Adrenal gland (tissue), 12 donors: ENCODE measurements around the gene TMEM125. TPM values are rescaled to one million over a fixed set of nuclear protein-coding genes. Genes with fewer than 3 reads are reported as not detected.
A peak's percentile ranks its signal among the peaks of the same experiment; 100 is the strongest.

Experiments used
- DNase-seq, 7 donors: peaks; one replicate each; pipeline ENCODE4 v3.0.0-alpha.2; 2019 to 2020
- H3K27ac ChIP-seq, 5 donors: fragments of 200-600 bp; sonication (generic) in 4 of 5; 1 replicate in 3 of 5; 2 replicates in 2 of 5; pipeline versions ENCODE4 v1.5.1 to v1.8.0; 2016 to 2020; ENCODE audit warnings: mild to moderate bottlenecking in 1 of 5
- H3K27me3 ChIP-seq: fragments of 200-600 bp; 2 replicates; pipeline ENCODE4 v1.8.0; 2021
- H3K36me3 ChIP-seq, 2 donors: fragments of 200-600 bp; replicated peaks in 1 of 2; 1 replicate in 1 of 2; 2 replicates in 1 of 2; pipeline versions ENCODE4 v1.5.1 to v1.8.0; 2018 to 2022
- H3K4me1 ChIP-seq, 2 donors: fragments of 200-600 bp; replicated peaks in 1 of 2; 1 replicate in 1 of 2; 2 replicates in 1 of 2; pipeline versions ENCODE4 v1.5.1 to v1.8.0; 2018 to 2021
- H3K4me3 ChIP-seq, 4 donors: fragments of 200-600 bp; sonication (generic) in 3 of 4; one replicate each; pipeline ENCODE4 v1.5.1; 2016 to 2018
- H3K9me3 ChIP-seq, 3 donors: fragments of 200-600 bp; sonication (generic) in 1 of 3; replicated peaks in 1 of 3; 1 replicate in 2 of 3; 2 replicates in 1 of 3; pipeline versions ENCODE4 v1.5.1 to v1.8.0; 2016 to 2021
- POLR2A ChIP-seq, 2 donors: fragments of 450-650 bp; IDR thresholded peaks; one replicate each; pipeline ENCODE4 v1.6.1; 2017; ENCODE audit warnings: antibody characterized with exemption in 2 of 2, mild to moderate bottlenecking in 2 of 2, moderate library complexity in 1 of 2
- WGBS, 4 donors: extraction: QIAGEN DNeasy Blood & Tissue Kit in 2 of 4; methylation state at CpG; one replicate each; pipeline versions ENCODE4 v1.1.5 to v1.1.7; 2013 to 2017; 5-methylcytosine and 5-hydroxymethylcytosine counted together
- intact Hi-C, 2 donors: fragments of 100-400 bp; cut with DNase I; formaldehyde crosslinking; loops; one replicate each; pipeline versions ENCODE4 v1.14.1 to v1.15.0; 2022 to 2023
- polyA plus RNA-seq, 3 donors: library from polyadenylated mRNA; stranded (reverse); fragments of 200-250 nt in 2 of 3; fragments of 350-450 nt in 1 of 3; fragmentation: Illumina TruSeq in 1 of 3; extraction: RNeasy Lipid Tissue Mini Kit (QIAGEN cat#74804) in 1 of 3; gene quantifications; one replicate each; pipeline ENCODE4 v1.2.3, GENCODE V29; 2013 to 2014
- total RNA-seq, 9 donors: library from RNA; depleted of rRNA in 4 of 9; stranded (reverse); fragments of >200 nt in 4 of 9; fragments of 120-200 nt in 1 of 9; fragmentation: NEBNext Ultra II Directional in 1 of 9; extraction: Animal tissue kit (Norgen Biotek cat#: 25700) in 1 of 9; gene quantifications; one replicate each; pipeline versions ENCODE4 v1.1.0 to v1.2.4, GENCODE V29; 2013 to 2023
- TF ChIP-seq, protein P1 (sequence below), 6 experiments: fragments of 450-650 bp in 4 of 6; fragments of 200-600 bp in 2 of 6; sonication (generic) in 1 of 6; IDR thresholded peaks; 1 replicate in 5 of 6; 2 replicates in 1 of 6; pipeline versions ENCODE4 v1.5.1 to v1.8.0; 2016 to 2021; ENCODE audit warnings: antibody characterized with exemption in 6 of 6, mild to moderate bottlenecking in 2 of 6, moderate library complexity in 1 of 6
- donor health status: healthy with polysubstance abuse.
- donor health status: Bipolar disorder and iron deficiency.
- donor health status: DM: yes; HTN: yes; CAD: no.
- donor health status: DM: no; HTN: no; CAD: no.
- donor health status: DM: no; HTN: no; CAD: no.
- donor health status: DM: yes; HTN: yes; CAD: no.

The TMEM125 gene
- total and polyA plus RNA-seq, 12 donors: 0.14 to 2.1 (median 1.0) TPM; not detected in 2

DNA sequence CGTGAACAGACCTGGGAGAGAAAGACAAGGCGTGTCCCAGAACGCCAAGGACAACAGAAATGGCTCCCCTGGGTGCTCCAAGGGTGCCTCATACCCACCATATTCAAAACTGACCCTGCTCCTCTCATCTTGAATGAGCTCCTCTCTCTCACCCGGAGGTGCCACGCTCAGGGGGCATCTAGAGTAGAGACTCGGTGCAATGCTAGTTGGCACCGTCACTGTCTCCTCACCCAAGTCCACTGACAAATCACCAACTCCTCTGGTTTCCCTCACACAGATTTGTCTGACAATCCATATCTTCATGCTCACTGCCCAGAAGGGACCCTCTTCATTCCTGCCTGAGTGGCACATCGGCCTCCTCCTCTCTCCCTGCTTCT, 5.0 kb downstream of the TMEM125 start:
- no peaks in the 10 kb centered on the region for H3K36me3 ChIP-seq
- intact Hi-C loops: no loop called here
- H3K4me3 ChIP-seq: no peak overlapping the region
- H3K9me3 ChIP-seq: no peaks in the 10 kb centered on the region
- peak overlapping the region in 1 of 5 donors; percentile 68 for H3K27ac ChIP-seq
- H3K4me1 ChIP-seq: peaks cover 0 to 9% of the 10 kb centered on the region in 2 donors
- no peak for DNase-seq
- no peaks in the 10 kb centered on the region for H3K27me3 ChIP-seq
- no peak for TF ChIP-seq POLR2A (IDR thresholded peaks at IDR 0.05)
- TF ChIP-seq, protein P1, sequence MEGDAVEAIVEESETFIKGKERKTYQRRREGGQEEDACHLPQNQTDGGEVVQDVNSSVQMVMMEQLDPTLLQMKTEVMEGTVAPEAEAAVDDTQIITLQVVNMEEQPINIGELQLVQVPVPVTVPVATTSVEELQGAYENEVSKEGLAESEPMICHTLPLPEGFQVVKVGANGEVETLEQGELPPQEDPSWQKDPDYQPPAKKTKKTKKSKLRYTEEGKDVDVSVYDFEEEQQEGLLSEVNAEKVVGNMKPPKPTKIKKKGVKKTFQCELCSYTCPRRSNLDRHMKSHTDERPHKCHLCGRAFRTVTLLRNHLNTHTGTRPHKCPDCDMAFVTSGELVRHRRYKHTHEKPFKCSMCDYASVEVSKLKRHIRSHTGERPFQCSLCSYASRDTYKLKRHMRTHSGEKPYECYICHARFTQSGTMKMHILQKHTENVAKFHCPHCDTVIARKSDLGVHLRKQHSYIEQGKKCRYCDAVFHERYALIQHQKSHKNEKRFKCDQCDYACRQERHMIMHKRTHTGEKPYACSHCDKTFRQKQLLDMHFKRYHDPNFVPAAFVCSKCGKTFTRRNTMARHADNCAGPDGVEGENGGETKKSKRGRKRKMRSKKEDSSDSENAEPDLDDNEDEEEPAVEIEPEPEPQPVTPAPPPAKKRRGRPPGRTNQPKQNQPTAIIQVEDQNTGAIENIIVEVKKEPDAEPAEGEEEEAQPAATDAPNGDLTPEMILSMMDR (IDR thresholded peaks at IDR 0.05): no peak
- WGBS, 4 donors: 54 to 75% (median 63%) methylated on average over 8 of the region's 8 CpGs

DNA sequence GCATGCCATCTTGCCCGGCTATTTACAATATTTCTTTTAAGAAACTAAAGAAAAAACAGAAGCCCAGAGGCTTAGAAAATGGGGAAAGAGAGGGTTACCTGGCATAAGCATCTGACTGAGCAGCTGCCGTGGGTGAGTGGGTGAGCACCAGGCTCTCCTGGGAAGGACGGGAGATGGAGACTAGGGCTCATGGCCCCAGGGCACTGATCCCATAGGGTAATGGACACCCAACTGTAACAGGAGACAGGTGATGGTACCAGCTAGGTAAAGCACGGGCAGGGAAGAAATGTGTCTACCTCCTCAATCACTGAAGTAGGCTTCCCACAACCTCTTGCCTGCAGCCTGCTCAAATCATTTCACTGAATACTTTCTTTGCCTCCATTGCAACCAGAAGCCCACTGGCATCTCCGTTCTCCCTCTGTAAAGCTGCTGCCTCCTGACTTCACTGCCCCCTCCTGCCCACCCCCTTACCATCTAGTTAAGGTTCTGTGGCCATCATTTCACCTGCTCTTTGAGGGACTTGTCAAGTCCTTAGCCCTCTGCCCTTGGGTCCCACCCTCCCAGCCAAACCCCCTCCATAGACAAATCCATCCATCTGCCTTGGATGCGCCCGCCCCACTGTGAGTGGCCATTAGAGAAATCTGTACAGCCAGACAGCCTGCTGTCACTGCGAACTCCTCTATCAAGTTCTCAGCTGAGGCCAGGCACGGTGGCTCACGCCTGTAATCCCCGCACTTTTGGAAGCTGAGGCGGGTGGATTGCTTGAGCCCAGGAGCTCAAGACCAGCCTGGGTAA, 6.2 kb downstream of the TMEM125 start:
- H3K9me3 ChIP-seq: no peaks in the 10 kb centered on the region
- 86 to 92% (median 88%) methylated on average over 11 to 12 of the region's 12 CpGs for WGBS, 4 donors
- peaks cover 0 to 9% of the 10 kb centered on the region in 2 donors for H3K4me1 ChIP-seq
- intact Hi-C loops: no loop called here
- H3K4me3 ChIP-seq: no peak overlapping the region
- no peak for DNase-seq
- no peaks in the 10 kb centered on the region for H3K36me3 ChIP-seq
- no peaks in the 10 kb centered on the region for H3K27me3 ChIP-seq
- H3K27ac ChIP-seq: no peak overlapping the region
- TF ChIP-seq, protein P1 (IDR thresholded peaks at IDR 0.05): no peak
- no peak for TF ChIP-seq POLR2A (IDR thresholded peaks at IDR 0.05)

DNA sequence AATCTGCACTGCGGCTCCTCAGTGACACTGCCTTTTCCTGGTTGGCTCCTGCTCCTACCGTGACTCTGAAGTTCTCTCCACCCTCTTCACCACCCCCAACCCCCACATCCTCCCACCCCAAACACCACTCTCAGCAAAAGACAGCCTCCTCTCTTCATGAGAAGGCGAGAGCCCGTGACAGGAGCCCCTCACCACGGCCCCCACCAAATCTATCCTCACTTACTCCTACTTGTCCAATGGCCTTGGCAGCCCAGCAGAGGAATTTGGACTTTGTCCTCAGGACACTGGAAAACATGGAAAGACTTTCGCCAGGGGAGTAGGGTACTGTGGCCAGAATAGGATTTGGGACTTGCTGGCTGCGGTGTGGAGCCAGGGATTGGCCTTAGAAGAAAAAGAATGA, 6.9 kb downstream of the TMEM125 start:
- Histone ChIP-seq H3K27me3 (no peaks in the 10 kb centered on the region), H3K27ac (no peak overlapping the region), H3K4me1 (peaks cover 0 to 9% of the 10 kb centered on the region in 2 donors), H3K4me3 (no peak overlapping the region), H3K36me3 (no peaks in the 10 kb centered on the region), H3K9me3 (no peaks in the 10 kb centered on the region)
- WGBS, 4 donors: 74 to 86% (median 81%) methylated on average over 7 of the region's 7 CpGs
- no peak for DNase-seq
- intact Hi-C loops: no loop called here
- TF ChIP-seq, protein P1 (IDR thresholded peaks at IDR 0.05): no peak
- no peak for TF ChIP-seq POLR2A (IDR thresholded peaks at IDR 0.05)

DNA sequence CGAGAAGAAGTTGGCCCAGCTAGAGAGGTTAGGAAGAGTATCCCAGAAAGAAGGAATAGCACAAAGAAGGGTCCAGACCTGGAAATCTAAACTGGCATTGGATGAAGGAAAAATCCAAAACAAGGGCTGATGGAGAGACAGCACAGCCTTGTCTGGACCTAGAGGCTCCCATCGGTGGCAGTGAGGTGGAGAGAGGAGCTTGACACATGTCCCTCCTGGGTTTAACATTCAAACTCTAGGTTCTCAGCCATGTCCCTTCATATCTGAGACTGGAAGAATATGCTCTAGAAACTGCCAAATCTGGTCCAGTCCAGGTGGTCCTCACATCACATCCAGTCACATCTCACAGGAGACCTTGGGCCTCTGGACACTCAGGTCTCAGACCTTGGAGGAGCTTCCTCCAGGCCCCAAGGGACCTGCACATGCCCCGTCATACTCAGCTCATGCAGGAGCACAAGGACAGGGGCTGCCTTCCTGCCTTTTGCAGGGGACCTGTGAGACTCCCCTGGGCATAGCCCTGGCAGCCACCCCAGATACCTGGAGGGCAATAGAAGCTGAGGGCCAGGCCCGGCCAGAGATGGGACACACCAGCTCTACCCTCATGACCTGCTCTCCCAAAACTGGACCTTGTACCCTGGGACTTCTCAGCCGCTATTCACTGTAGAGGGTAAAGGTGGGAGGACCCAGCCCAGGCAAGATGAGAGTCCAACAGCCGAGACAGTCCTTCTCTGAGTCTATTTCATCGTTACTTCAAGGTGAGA, 7.5 kb downstream of the TMEM125 start:
- no peak overlapping the region for H3K27ac ChIP-seq
- DNase-seq: no peak
- intact Hi-C loops: no loop called here
- TF ChIP-seq POLR2A (IDR thresholded peaks at IDR 0.05): no peak
- TF ChIP-seq, protein P1 (IDR thresholded peaks at IDR 0.05): no peak
- no peaks in the 10 kb centered on the region for H3K36me3 ChIP-seq
- H3K27me3 ChIP-seq: no peaks in the 10 kb centered on the region
- WGBS, 4 donors: 90 to 93% (median 91%) methylated on average over 4 to 7 of the region's 7 CpGs
- peaks cover 0 to 9% of the 10 kb centered on the region in 2 donors for H3K4me1 ChIP-seq
- H3K4me3 ChIP-seq: no peak overlapping the region
- H3K9me3 ChIP-seq: no peaks in the 10 kb centered on the region
